Panc1 (cell line): ENCODE measurements around the gene PPP1R9A. TPM values are rescaled to one million over a fixed set of nuclear protein-coding genes. Genes with fewer than 3 reads are reported as not detected.

Source experiments
- ATAC-seq: fragments of 200-7000 bp; cut with Tn5 transposase; 2 replicates; pipeline ENCODE4 v1.9.1; 2020; ENCODE audit warnings: mild to moderate bottlenecking, moderate library complexity
- BruUV-seq: library from RNA; stranded (reverse); fragments of 400-500 nt; replicated peaks from 2 replicates; lab custom pipeline; 2021; lab: Mats Ljungman, UMichigan
- CTCF ChIA-PET: fragments of 300-600 bp; sonication (Branson Sonifier 250); formaldehyde crosslinking; loops from one replicate; lab custom pipeline; 2022; ENCODE audit warnings: antibody characterized with exemption; lab: Charles Lee
- POLR2A ChIA-PET: fragments of 300-600 bp; sonication (Branson Sonifier 250); formaldehyde crosslinking; loops from one replicate; lab custom pipeline; 2022; ENCODE audit warnings: antibody characterized with exemption; lab: Charles Lee
- DNase-seq: peaks from one replicate; pipeline ENCODE4 v3.0.0-alpha.2; 2010; ENCODE audit warnings: low read depth, low spot score
- H3K27ac ChIP-seq: 2 replicates; pipeline ENCODE4 v1.5.1; 2011; ENCODE audit warnings: mild to moderate bottlenecking, low read length, inconsistent platforms
- H3K27me3 ChIP-seq: fragments of 200-500 bp; sonication (Bioruptor generic); 2 replicates; pipeline ENCODE4 v1.6.0; 2014; ENCODE audit warnings: low read length, inconsistent platforms; ENCODE audit not compliant: control insufficient read depth, insufficient read depth
- H3K36me3 ChIP-seq: fragments of 200-500 bp; sonication (Bioruptor generic); 2 replicates; pipeline ENCODE4 v1.5.1; 2014; ENCODE audit warnings: inconsistent platforms, mild to moderate bottlenecking, low read length, moderate library complexity; ENCODE audit not compliant: control insufficient read depth, insufficient read depth
- H3K4me1 ChIP-seq: 2 replicates; pipeline ENCODE4 v1.5.1; 2011; ENCODE audit warnings: inconsistent platforms, mild to moderate bottlenecking, low read length, moderate library complexity; ENCODE audit not compliant: control insufficient read depth, insufficient read depth
- H3K4me3 ChIP-seq, 2 experiments: 2 replicates each; pipeline ENCODE4 v1.5.1; 2011 to 2012; ENCODE audit warnings: low read depth in 2 of 2, low read length in 2 of 2, mild to moderate bottlenecking in 2 of 2, inconsistent platforms in 1 of 2, moderate library complexity in 1 of 2
- H3K9me3 ChIP-seq: fragments of 200-500 bp; sonication (Bioruptor generic); 2 replicates; pipeline ENCODE4 v1.5.1; 2014; ENCODE audit warnings: low read depth, mild to moderate bottlenecking, inconsistent platforms, low read length, moderate library complexity; ENCODE audit not compliant: control insufficient read depth, insufficient read depth
- CTCF ChIP-seq: fragments of 450-650 bp; IDR thresholded peaks from 2 replicates; pipeline ENCODE4 v1.5.1; 2017; ENCODE audit warnings: mild to moderate bottlenecking
- POLR2AphosphoS5 ChIP-seq: IDR thresholded peaks from 2 replicates; pipeline ENCODE4 v1.6.1; 2012; ENCODE audit warnings: mild to moderate bottlenecking, low read depth, low read length, moderate library complexity
- SIN3A ChIP-seq: IDR thresholded peaks from 2 replicates; pipeline ENCODE4 v1.6.1; 2012; ENCODE audit warnings: low read depth, mild to moderate bottlenecking, low read length, moderate library complexity, borderline replicate concordance; ENCODE audit not compliant: insufficient read depth
- TCF7L2 ChIP-seq: IDR thresholded peaks from 2 replicates; pipeline ENCODE4 v1.6.1; 2011; ENCODE audit warnings: mild to moderate bottlenecking, low read depth, low read length, inconsistent platforms
- in situ Hi-C: cut with HindIII; loops from 2 replicates; pipeline ENCODE4 v1.10.0; 2016; ENCODE audit warnings: low sequenced_read_pairs, low pct_unique_long_range_greater_than_20kb
- intact Hi-C: fragments of 100-400 bp; cut with micrococcal nuclease; formaldehyde crosslinking; loops from one replicate; pipeline ENCODE4 v1.10.0; 2022; ENCODE audit not compliant: unreplicated experiment
- total RNA-seq: library from RNA; stranded (reverse); gene quantifications from one replicate; pipeline ENCODE4 v1.2.1, GENCODE V29; 2021; ENCODE audit not compliant: unreplicated experiment
- TF ChIP-seq, protein P1 (sequence below), 2 experiments: IDR thresholded peaks; 2 replicates each; pipeline ENCODE4 v1.6.1; 2011 to 2012; ENCODE audit warnings: low read depth in 2 of 2, control low read depth in 1 of 2, low read length in 1 of 2, mild to moderate bottlenecking in 1 of 2, moderate library complexity in 1 of 2; ENCODE audit not compliant: insufficient read depth in 1 of 2

The PPP1R9A gene
- total RNA-seq, 1 experiment from 2014 or later = 5.0 TPM

GRCh38 chr7:95110707-95111106 lies 203.3 kb downstream of the PPP1R9A start:
- H3K4me1 ChIP-seq = no peaks in the 10 kb centered on the region
- ChIA-PET POLR2A (no interaction called here), CTCF (no interaction called here)
- no peak overlapping the region for H3K27ac ChIP-seq
- H3K27me3 ChIP-seq = no peaks in the 10 kb centered on the region
- in situ Hi-C loops = no loop called here
- no peak for ATAC-seq
- H3K36me3 ChIP-seq = no peaks in the 10 kb centered on the region
- intact Hi-C loops = no loop called here
- DNase-seq = no peak
- no TSS peak for BruUV-seq
- TF ChIP-seq, protein P1, sequence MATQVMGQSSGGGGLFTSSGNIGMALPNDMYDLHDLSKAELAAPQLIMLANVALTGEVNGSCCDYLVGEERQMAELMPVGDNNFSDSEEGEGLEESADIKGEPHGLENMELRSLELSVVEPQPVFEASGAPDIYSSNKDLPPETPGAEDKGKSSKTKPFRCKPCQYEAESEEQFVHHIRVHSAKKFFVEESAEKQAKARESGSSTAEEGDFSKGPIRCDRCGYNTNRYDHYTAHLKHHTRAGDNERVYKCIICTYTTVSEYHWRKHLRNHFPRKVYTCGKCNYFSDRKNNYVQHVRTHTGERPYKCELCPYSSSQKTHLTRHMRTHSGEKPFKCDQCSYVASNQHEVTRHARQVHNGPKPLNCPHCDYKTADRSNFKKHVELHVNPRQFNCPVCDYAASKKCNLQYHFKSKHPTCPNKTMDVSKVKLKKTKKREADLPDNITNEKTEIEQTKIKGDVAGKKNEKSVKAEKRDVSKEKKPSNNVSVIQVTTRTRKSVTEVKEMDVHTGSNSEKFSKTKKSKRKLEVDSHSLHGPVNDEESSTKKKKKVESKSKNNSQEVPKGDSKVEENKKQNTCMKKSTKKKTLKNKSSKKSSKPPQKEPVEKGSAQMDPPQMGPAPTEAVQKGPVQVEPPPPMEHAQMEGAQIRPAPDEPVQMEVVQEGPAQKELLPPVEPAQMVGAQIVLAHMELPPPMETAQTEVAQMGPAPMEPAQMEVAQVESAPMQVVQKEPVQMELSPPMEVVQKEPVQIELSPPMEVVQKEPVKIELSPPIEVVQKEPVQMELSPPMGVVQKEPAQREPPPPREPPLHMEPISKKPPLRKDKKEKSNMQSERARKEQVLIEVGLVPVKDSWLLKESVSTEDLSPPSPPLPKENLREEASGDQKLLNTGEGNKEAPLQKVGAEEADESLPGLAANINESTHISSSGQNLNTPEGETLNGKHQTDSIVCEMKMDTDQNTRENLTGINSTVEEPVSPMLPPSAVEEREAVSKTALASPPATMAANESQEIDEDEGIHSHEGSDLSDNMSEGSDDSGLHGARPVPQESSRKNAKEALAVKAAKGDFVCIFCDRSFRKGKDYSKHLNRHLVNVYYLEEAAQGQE (IDR thresholded peaks at IDR 0.05; ENCODE audit: insufficient read depth in 1 of 2, low read depth in 2 of 2, low read length in 1 of 2) = no peak
- no peak for TF ChIP-seq TCF7L2
- H3K9me3 ChIP-seq = no peaks in the 10 kb centered on the region
- H3K4me3 ChIP-seq = no peak overlapping the region

- no peak overlapping the region for H3K27ac ChIP-seq
- no TSS peak for BruUV-seq
- TF ChIP-seq CTCF (no peak), TCF7L2 (no peak), SIN3A (no peak), POLR2AphosphoS5 (no peak)
- TF ChIP-seq, protein P1 (IDR thresholded peaks at IDR 0.05; ENCODE audit: insufficient read depth in 1 of 2, low read depth in 2 of 2, low read length in 1 of 2) = no peak
- intact Hi-C loops (no loop called here), in situ Hi-C loops (no loop called here)
- H3K36me3 ChIP-seq = no peaks in the 10 kb centered on the region
- ATAC-seq (no peak), DNase-seq (no peak)
- no peaks in the 10 kb centered on the region for H3K9me3 ChIP-seq
- CTCF ChIA-PET = no interaction called here
- no peaks in the 10 kb centered on the region for H3K4me1 ChIP-seq
- POLR2A ChIA-PET = no interaction called here
- no peaks in the 10 kb centered on the region for H3K27me3 ChIP-seq
- no peak overlapping the region for H3K4me3 ChIP-seq
Measured at GRCh38 chr7:95113590-95113989, 206.2 kb downstream of the PPP1R9A start.
